Fibroblast of skin of right quadriceps (primary cell): ENCODE results near the gene DDX1.
"Not testable (repeated sequence)": the region's sequence is repeated elsewhere in the genome, so short reads cannot be mapped to it uniquely, and the experiment has no call there.

Source experiments
- DNase-seq: peaks from one replicate; pipeline ENCODE4 v3.0.0-alpha.2; 2013

DDX1 gene

GRCh38 chr2:15617778-15618448, 26.2 kb downstream of the DDX1 start:
- DNase-seq = no peak

- DNase-seq = no peak
Measured at GRCh38 chr2:15618449-15618855, 26.8 kb downstream of the DDX1 start.

GRCh38 chr2:15619076-15619475, 27.4 kb downstream of the DDX1 start:
- DNase-seq = no peak

- DNase-seq = no peak
Measured at GRCh38 chr2:15619510-15619909, 27.8 kb downstream of the DDX1 start.

GRCh38 chr2:15619938-15620337, 28.3 kb downstream of the DDX1 start:
- DNase-seq = no peak

- DNase-seq = no peak
Measured at GRCh38 chr2:15620340-15620739, 28.7 kb downstream of the DDX1 start.

GRCh38 chr2:15620857-15621471, 29.3 kb downstream of the DDX1 start:
- no peak for DNase-seq

GRCh38 chr2:15621472-15621870, 29.8 kb downstream of the DDX1 start:
- DNase-seq = not testable (repeated sequence)

- DNase-seq = no peak
Measured at GRCh38 chr2:15622214-15622613, 30.5 kb downstream of the DDX1 start.

GRCh38 chr2:15622614-15623480, 31.2 kb downstream of the DDX1 start:
- no peak for DNase-seq

GRCh38 chr2:15623481-15623796, 31.8 kb downstream of the DDX1 start:
- DNase-seq = no peak

- no peak for DNase-seq
Measured at GRCh38 chr2:15623898-15624541, 32.4 kb downstream of the DDX1 start.

- DNase-seq = no peak
Measured at GRCh38 chr2:15624903-15625302, 33.2 kb downstream of the DDX1 start.

GRCh38 chr2:15625344-15626036, 33.8 kb downstream of the DDX1 start:
- DNase-seq = no peak

GRCh38 chr2:15626126-15626525, 34.5 kb downstream of the DDX1 start:
- no peak for DNase-seq

- no peak for DNase-seq
Measured at GRCh38 chr2:15626967-15627366, 35.3 kb downstream of the DDX1 start.

- DNase-seq = no peak
Measured at GRCh38 chr2:15627817-15628684, 36.4 kb downstream of the DDX1 start.

GRCh38 chr2:15628899-15629855, 37.5 kb downstream of the DDX1 start:
- no peak for DNase-seq

- DNase-seq = no peak
Measured at GRCh38 chr2:15630121-15630977, 38.7 kb downstream of the DDX1 start.
